ENCODE measurements around the gene HSH2D. TPM values are rescaled to one million over a fixed set of nuclear protein-coding genes. Genes with fewer than 3 reads are reported as not detected.

The HSH2D gene
- total and polyA plus RNA-seq, 4 experiments from 2014 or later: 5.5 to 18.8 (median 15.2) TPM

GRCh38 chr19:16127776-16128371 lies 15.6 kb upstream of the HSH2D start:
- H3K4me1 Mint-ChIP-seq: peaks cover 0 to 2% (median 0%) of the 10 kb centered on the region in 4 donors
- Histone ChIP-seq H3K4me3 (ENCODE audit: low read length in 2 of 2) (no peak overlapping the region), H3K27me3 (ENCODE audit: insufficient read depth, low read length) (no peaks in the 10 kb centered on the region), H3K36me3 (ENCODE audit: insufficient read depth, low read length) (peaks cover 92% of the 10 kb centered on the region), H3K27ac (ENCODE audit: low read depth, low read length) (no peak overlapping the region), H3K4me1 (ENCODE audit: insufficient read depth, low read length) (no peaks in the 10 kb centered on the region), H3K9me3 (ENCODE audit: control insufficient read depth in 1 of 2, low read length in 2 of 2) (no peaks in the 10 kb centered on the region)
- H3K9me3 Mint-ChIP-seq: no peaks in the 10 kb centered on the region
- DNase-seq: no peak
- intact Hi-C loops (cut with micrococcal nuclease): no loop called here
- no peak overlapping the region for H3K4me3 Mint-ChIP-seq
- H3K27ac Mint-ChIP-seq: peak overlapping the region in 2 of 7 donors; percentile 36 to 55
- peaks cover 49 to 75% of the 10 kb centered on the region in 2 donors for H3K36me3 Mint-ChIP-seq
- no peaks in the 10 kb centered on the region for H3K27me3 Mint-ChIP-seq
- CTCF ChIA-PET (ENCODE audit: partially characterized antibody): no interaction called here
- POLR2A ChIA-PET (ENCODE audit: partially characterized antibody): interaction anchor here (1.1 kb wide), 1 partner anchor 57 kb away, joined by 3 read pairs; no protein-coding TSS in a partner anchor

DNA sequence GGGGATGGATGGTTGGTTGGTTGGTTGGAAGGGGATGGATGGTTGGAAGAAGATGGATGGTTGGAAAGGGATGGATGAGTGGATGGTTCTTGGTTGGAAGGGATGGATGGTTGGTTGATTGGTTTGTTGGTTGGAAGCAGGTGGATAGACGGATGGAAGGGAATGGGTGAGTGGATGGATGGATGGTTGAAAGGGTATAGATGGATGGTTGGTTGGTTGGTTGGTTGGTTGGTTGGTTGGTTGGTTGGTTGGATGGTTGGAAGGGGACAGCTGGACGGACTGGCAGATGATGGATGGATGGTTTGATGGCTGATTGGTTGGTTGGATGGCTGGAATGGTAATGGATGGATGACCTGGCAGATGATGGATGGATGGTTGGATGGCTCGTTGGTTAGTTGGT lies 11.8 kb upstream of the HSH2D start:
- intact Hi-C loops (cut with micrococcal nuclease): no loop called here
- no peaks in the 10 kb centered on the region for H3K27me3 Mint-ChIP-seq
- no peaks in the 10 kb centered on the region for H3K9me3 Mint-ChIP-seq
- peaks cover 60 to 71% of the 10 kb centered on the region in 2 donors for H3K36me3 Mint-ChIP-seq
- no peaks in the 10 kb centered on the region for H3K9me3 ChIP-seq (ENCODE audit: control insufficient read depth in 1 of 2, low read length in 2 of 2)
- ChIA-PET POLR2A (ENCODE audit: partially characterized antibody) (no interaction called here), CTCF (ENCODE audit: partially characterized antibody) (no interaction called here)
- no peak for DNase-seq
- H3K27ac Mint-ChIP-seq: peak overlapping the region in 3 of 7 donors; percentile 10 to 84 (median 58)
- no peak overlapping the region for H3K4me3 ChIP-seq (ENCODE audit: low read length in 2 of 2)
- no peak overlapping the region for H3K27ac ChIP-seq (ENCODE audit: low read depth, low read length)
- no peaks in the 10 kb centered on the region for H3K4me1 ChIP-seq (ENCODE audit: insufficient read depth, low read length)
- peaks cover 0 to 4% (median under 1%) of the 10 kb centered on the region in 4 donors for H3K4me1 Mint-ChIP-seq
- peaks cover 70% of the 10 kb centered on the region for H3K36me3 ChIP-seq (ENCODE audit: insufficient read depth, low read length)
- H3K4me3 Mint-ChIP-seq: no peak overlapping the region
- H3K27me3 ChIP-seq (ENCODE audit: insufficient read depth, low read length): no peaks in the 10 kb centered on the region

DNA sequence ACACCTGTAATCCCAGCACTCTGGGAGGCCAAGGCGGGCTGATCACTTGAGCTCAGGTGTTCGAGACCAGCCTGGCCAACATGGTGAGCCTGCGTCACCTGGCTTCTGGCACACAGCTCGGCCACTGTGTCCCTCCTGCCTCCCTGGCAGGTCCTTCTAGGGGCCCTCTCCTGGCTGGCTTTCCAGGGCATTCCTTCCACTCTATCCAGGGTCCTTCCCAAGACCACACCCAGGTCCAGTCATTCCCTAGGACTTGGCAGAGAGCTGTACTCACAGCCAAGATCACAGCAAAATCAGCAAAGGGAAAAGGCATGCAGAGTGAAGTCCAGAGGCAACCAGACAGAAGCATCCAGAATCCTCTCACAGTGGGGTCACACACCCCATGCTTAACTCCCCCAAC lies 9.7 kb upstream of the HSH2D start:
- no peak overlapping the region for H3K4me3 Mint-ChIP-seq
- POLR2A ChIA-PET (ENCODE audit: partially characterized antibody): interaction anchor here (1.2 to 1.7 kb wide), 2 partner anchors 13 to 64 kb away, joined by 3 to 4 read pairs; no protein-coding TSS in a partner anchor
- H3K4me1 ChIP-seq (ENCODE audit: insufficient read depth, low read length): no peaks in the 10 kb centered on the region

DNA sequence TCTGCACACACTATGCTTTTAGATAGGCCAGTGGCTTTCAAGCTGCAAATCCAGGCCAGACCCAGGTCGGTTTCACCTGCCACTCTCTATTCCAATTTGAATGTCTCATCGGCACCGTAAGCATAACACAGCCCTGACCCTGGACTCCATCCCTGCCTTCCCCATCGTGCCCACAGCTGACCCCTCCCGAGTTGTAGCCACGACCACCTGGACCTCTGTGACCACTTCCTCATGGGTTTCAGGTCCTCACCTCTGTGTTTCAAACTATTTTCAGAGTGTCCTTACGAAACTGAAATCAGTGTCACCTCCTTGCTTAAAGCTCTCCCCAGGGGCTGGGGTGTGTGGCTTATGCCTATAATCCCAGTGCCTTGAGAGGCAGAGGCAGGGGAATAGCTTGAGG lies 9.0 kb upstream of the HSH2D start:
- H3K27me3 Mint-ChIP-seq: no peaks in the 10 kb centered on the region
- no peak for DNase-seq
- peak overlapping the region in 3 of 7 donors; percentile 2 to 66 (median 32) for H3K27ac Mint-ChIP-seq
- H3K4me3 Mint-ChIP-seq: no peak overlapping the region
- H3K36me3 ChIP-seq (ENCODE audit: insufficient read depth, low read length): peaks cover 42% of the 10 kb centered on the region
- CTCF ChIA-PET (ENCODE audit: partially characterized antibody): interaction anchor here (2.5 kb wide), 1 partner anchor 9 kb away, joined by 6 read pairs; the partner anchor contains the start of gene HSH2D
- no peaks in the 10 kb centered on the region for H3K9me3 ChIP-seq (ENCODE audit: control insufficient read depth in 1 of 2, low read length in 2 of 2)
- peaks cover 46 to 48% of the 10 kb centered on the region in 2 donors for H3K36me3 Mint-ChIP-seq
- intact Hi-C loops (cut with micrococcal nuclease): no loop called here
- H3K27me3 ChIP-seq (ENCODE audit: insufficient read depth, low read length): no peaks in the 10 kb centered on the region
- H3K4me1 ChIP-seq (ENCODE audit: insufficient read depth, low read length): peaks cover under 1% of the 10 kb centered on the region
- POLR2A ChIA-PET (ENCODE audit: partially characterized antibody): interaction anchor here (1.2 to 1.7 kb wide), 2 partner anchors 12 to 64 kb away, joined by 3 to 4 read pairs; no protein-coding TSS in a partner anchor
- peaks cover 5 to 9% (median 7%) of the 10 kb centered on the region in 4 donors for H3K4me1 Mint-ChIP-seq
- H3K27ac ChIP-seq (ENCODE audit: low read depth, low read length): no peak overlapping the region
- H3K9me3 Mint-ChIP-seq: no peaks in the 10 kb centered on the region
- H3K4me3 ChIP-seq (ENCODE audit: low read length in 2 of 2): no peak overlapping the region

More for the DNA sequence above, 9.7 kb upstream of the HSH2D start:
- H3K36me3 ChIP-seq (ENCODE audit: insufficient read depth, low read length): peaks cover 49% of the 10 kb centered on the region
- Mint-ChIP-seq H3K27ac (peak overlapping the region in 3 of 7 donors; percentile 2 to 6 (median 3)), H3K4me1 (peaks cover 3 to 8% (median 5%) of the 10 kb centered on the region in 4 donors), H3K36me3 (peaks cover 49 to 54% of the 10 kb centered on the region in 2 donors), H3K9me3 (no peaks in the 10 kb centered on the region), H3K27me3 (no peaks in the 10 kb centered on the region)
- no peak overlapping the region for H3K4me3 ChIP-seq (ENCODE audit: low read length in 2 of 2)
- intact Hi-C loops (cut with micrococcal nuclease): no loop called here
- H3K27me3 ChIP-seq (ENCODE audit: insufficient read depth, low read length): no peaks in the 10 kb centered on the region
- no peak for DNase-seq
- no peak overlapping the region for H3K27ac ChIP-seq (ENCODE audit: low read depth, low read length)
- no peaks in the 10 kb centered on the region for H3K9me3 ChIP-seq (ENCODE audit: control insufficient read depth in 1 of 2, low read length in 2 of 2)
- CTCF ChIA-PET (ENCODE audit: partially characterized antibody): interaction anchor here (2.5 kb wide), 1 partner anchor 10 kb away, joined by 6 read pairs; the partner anchor contains the start of gene HSH2D

DNA sequence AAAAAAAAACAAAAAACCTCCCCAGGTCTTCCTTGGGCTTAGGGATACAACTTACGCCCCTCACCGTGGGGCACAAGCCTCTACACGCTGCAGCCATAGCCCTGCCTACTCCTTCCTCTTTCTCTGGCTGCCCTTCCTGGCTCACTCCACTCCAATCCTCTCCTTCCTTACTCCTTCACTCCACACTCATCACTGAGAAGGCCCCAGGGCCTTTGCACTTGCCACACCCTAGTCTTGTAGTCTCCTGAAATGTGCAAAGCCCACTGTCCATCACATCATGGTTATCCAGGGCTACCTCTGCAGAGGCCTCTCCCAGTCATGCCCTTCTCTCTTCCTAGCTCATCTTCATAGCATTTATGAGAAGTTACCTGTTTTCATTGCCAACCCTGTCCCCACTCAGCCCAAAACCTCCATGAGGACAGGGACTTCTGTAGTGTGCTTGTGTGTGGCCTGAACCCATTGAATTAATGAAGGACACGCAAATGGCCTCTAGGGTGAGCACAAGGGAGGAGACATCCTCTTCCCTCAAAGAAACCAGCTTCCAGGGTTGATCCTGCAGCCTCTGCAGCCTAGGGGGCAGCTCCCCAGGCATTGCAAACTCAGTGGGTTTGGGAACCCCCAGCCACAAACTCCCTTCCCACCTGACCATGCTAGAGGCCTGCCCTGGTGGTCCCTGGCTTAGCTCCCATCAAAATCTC lies 7.9 kb upstream of the HSH2D start:
- H3K36me3 ChIP-seq (ENCODE audit: insufficient read depth, low read length): peaks cover 32% of the 10 kb centered on the region
- Mint-ChIP-seq H3K9me3 (no peaks in the 10 kb centered on the region), H3K27me3 (no peaks in the 10 kb centered on the region), H3K4me1 (peaks cover 6 to 16% (median 11%) of the 10 kb centered on the region in 4 donors), H3K36me3 (peaks cover 38 to 39% of the 10 kb centered on the region in 2 donors), H3K4me3 (no peak overlapping the region), H3K27ac (peak overlapping the region in 3 of 7 donors; percentile 25 to 53 (median 37))
- no peak overlapping the region for H3K27ac ChIP-seq (ENCODE audit: low read depth, low read length)
- peaks cover 7% of the 10 kb centered on the region for H3K4me1 ChIP-seq (ENCODE audit: insufficient read depth, low read length)
- POLR2A ChIA-PET (ENCODE audit: partially characterized antibody): interaction anchor here (0.7 to 1.6 kb wide), 2 partner anchors 9 to 46 kb away, joined by 3 to 4 read pairs; no protein-coding TSS in a partner anchor
- CTCF ChIA-PET (ENCODE audit: partially characterized antibody): no interaction called here
- intact Hi-C loops (cut with micrococcal nuclease): no loop called here
- no peak for DNase-seq
- no peaks in the 10 kb centered on the region for H3K9me3 ChIP-seq (ENCODE audit: control insufficient read depth in 1 of 2, low read length in 2 of 2)
- H3K27me3 ChIP-seq (ENCODE audit: insufficient read depth, low read length): no peaks in the 10 kb centered on the region
- no peak overlapping the region for H3K4me3 ChIP-seq (ENCODE audit: low read length in 2 of 2)

GRCh38 chr19:16136185-16136999 lies 7.1 kb upstream of the HSH2D start:
- no peaks in the 10 kb centered on the region for H3K9me3 ChIP-seq (ENCODE audit: control insufficient read depth in 1 of 2, low read length in 2 of 2)
- no peak for DNase-seq
- H3K4me3 ChIP-seq (ENCODE audit: low read length in 2 of 2): no peak overlapping the region
- no peak overlapping the region for H3K27ac ChIP-seq (ENCODE audit: low read depth, low read length)
- CTCF ChIA-PET (ENCODE audit: partially characterized antibody): interaction anchor here (1.0 kb wide), 1 partner anchor 10 kb away, joined by 3 read pairs; no protein-coding TSS in a partner anchor
- intact Hi-C loops (cut with micrococcal nuclease): no loop called here
- Mint-ChIP-seq H3K36me3 (peaks cover 33 to 34% of the 10 kb centered on the region in 2 donors), H3K27ac (peak overlapping the region in 2 of 7 donors; percentile 50 to 53), H3K4me3 (no peak overlapping the region), H3K4me1 (peaks cover 4 to 24% (median 13%) of the 10 kb centered on the region in 4 donors), H3K9me3 (no peaks in the 10 kb centered on the region), H3K27me3 (no peaks in the 10 kb centered on the region)
- H3K27me3 ChIP-seq (ENCODE audit: insufficient read depth, low read length): no peaks in the 10 kb centered on the region
- H3K36me3 ChIP-seq (ENCODE audit: insufficient read depth, low read length): peaks cover 27% of the 10 kb centered on the region
- POLR2A ChIA-PET (ENCODE audit: partially characterized antibody): interaction anchor here (0.7 to 1.6 kb wide), 3 partner anchors 10 to 47 kb away, joined by 3 to 4 read pairs (median 3); no protein-coding TSS in a partner anchor
- peaks cover 7% of the 10 kb centered on the region for H3K4me1 ChIP-seq (ENCODE audit: insufficient read depth, low read length)

Data from CD4-positive, alpha-beta memory T cell (primary cell).